Caco-2 (cell line): Measurements from ENCODE around the gene DGKG. TPM values are rescaled to one million over a fixed set of nuclear protein-coding genes. Genes with fewer than 3 reads are reported as not detected.

Source experiments
- BruUV-seq: library from RNA; stranded (reverse); fragments of 400-500 nt; replicated peaks from 2 replicates; lab custom pipeline; 2021; lab: Mats Ljungman, UMichigan
- CTCF ChIA-PET: fragments of 300-600 bp; sonication (Branson Sonifier 250); formaldehyde crosslinking; loops from one replicate; lab custom pipeline; 2022; ENCODE audit warnings: antibody characterized with exemption; lab: Charles Lee
- POLR2A ChIA-PET: fragments of 300-600 bp; sonication (Branson Sonifier 250); formaldehyde crosslinking; loops from one replicate; lab custom pipeline; 2022; ENCODE audit warnings: antibody characterized with exemption; lab: Charles Lee
- DNase-seq, 2 experiments: peaks; one replicate each; pipeline versions ENCODE4 v3.0.0 to v3.0.0-alpha.2; 2020 to 2022
- H3K27me3 ChIP-seq: replicated peaks from 2 replicates; pipeline ENCODE4 v1.6.0; 2011; ENCODE audit warnings: low read length; ENCODE audit not compliant: control insufficient read depth, insufficient read depth
- H3K36me3 ChIP-seq: 2 replicates; pipeline ENCODE4 v1.5.1; 2011; ENCODE audit warnings: low read length; ENCODE audit not compliant: control insufficient read depth, insufficient read depth
- H3K4me1 ChIP-seq: fragments of 250-450 bp; sonication (Bioruptor Pico); 2 replicates; pipeline ENCODE4 v1.5.1; 2020; ENCODE audit warnings: mild to moderate bottlenecking
- H3K4me3 ChIP-seq: 2 replicates; pipeline ENCODE4 v1.5.1; 2011; ENCODE audit warnings: low read depth, mild to moderate bottlenecking, control low read depth, low read length
- H3K9me3 ChIP-seq: fragments of 250-450 bp; sonication (Bioruptor Pico); 2 replicates; pipeline ENCODE4 v1.5.1; 2020; ENCODE audit warnings: mild to moderate bottlenecking, moderate library complexity
- H3K27ac Mint-ChIP-seq: one replicate; pipeline ENCODE4 v1.8.0; 2022; ENCODE audit warnings: mixed read lengths; ENCODE audit not compliant: unreplicated experiment
- H3K27me3 Mint-ChIP-seq: one replicate; pipeline ENCODE4 v1.8.0; 2022; ENCODE audit warnings: mixed read lengths; ENCODE audit not compliant: insufficient read depth, unreplicated experiment
- H3K36me3 Mint-ChIP-seq: one replicate; pipeline ENCODE4 v1.8.0; 2022; ENCODE audit warnings: mild to moderate bottlenecking, mixed read lengths; ENCODE audit not compliant: insufficient read depth, unreplicated experiment
- H3K4me1 Mint-ChIP-seq: one replicate; pipeline ENCODE4 v1.8.0; 2022; ENCODE audit warnings: low read depth, mixed read lengths; ENCODE audit not compliant: unreplicated experiment
- H3K4me3 Mint-ChIP-seq: one replicate; pipeline ENCODE4 v1.8.0; 2022; ENCODE audit warnings: mild to moderate bottlenecking, moderate library complexity, mixed read lengths; ENCODE audit not compliant: unreplicated experiment
- H3K9me3 Mint-ChIP-seq: one replicate; pipeline ENCODE4 v1.8.0; 2022; ENCODE audit warnings: mixed read lengths; ENCODE audit not compliant: unreplicated experiment
- CTCF ChIP-seq, 2 experiments: fragments of 200-600 bp in 1 of 2; IDR thresholded peaks; 1 replicate in 1 of 2; 2 replicates in 1 of 2; pipeline versions ENCODE4 v1.5.1 to v1.8.0; 2011 to 2022; ENCODE audit warnings: antibody characterized with exemption in 1 of 2, control low read depth in 1 of 2, inconsistent platforms in 1 of 2, low read depth in 1 of 2, low read length in 1 of 2, mild to moderate bottlenecking in 1 of 2, moderate library complexity in 1 of 2; ENCODE audit not compliant: insufficient read depth in 1 of 2, severe bottlenecking in 1 of 2, unreplicated experiment in 1 of 2
- intact Hi-C: fragments of 100-400 bp; cut with micrococcal nuclease; formaldehyde crosslinking; loops from one replicate; pipeline ENCODE4 v1.10.0; 2022; ENCODE audit not compliant: unreplicated experiment
- total RNA-seq: library from RNA; stranded (reverse); gene quantifications from 2 replicates; pipeline ENCODE4 v1.2.3, GENCODE V29; 2022

Gene DGKG
- total RNA-seq, 1 experiment from 2014 or later = 0.32 TPM

- peaks cover 9% of the 10 kb centered on the region for H3K27me3 Mint-ChIP-seq
- no peak overlapping the region for H3K27ac Mint-ChIP-seq
- DNase-seq = no peak
- intact Hi-C loops = no loop called here
- no peaks in the 10 kb centered on the region for H3K4me1 ChIP-seq
- POLR2A ChIA-PET = no interaction called here
- BruUV-seq = no TSS peak
- no peaks in the 10 kb centered on the region for H3K4me1 Mint-ChIP-seq
- TF ChIP-seq CTCF (IDR thresholded peaks at IDR 0.05; ENCODE audit: insufficient read depth in 1 of 2, low read depth in 1 of 2, low read length in 1 of 2, severe bottlenecking in 1 of 2, unreplicated experiment in 1 of 2) = no peak
- no peaks in the 10 kb centered on the region for H3K9me3 Mint-ChIP-seq
- H3K4me3 Mint-ChIP-seq = no peak overlapping the region
- no peak overlapping the region for H3K4me3 ChIP-seq
- H3K27me3 ChIP-seq = no peaks in the 10 kb centered on the region; the same call in 1 of the 2 replicates
- H3K36me3 Mint-ChIP-seq = no peaks in the 10 kb centered on the region
- CTCF ChIA-PET = no interaction called here
- H3K36me3 ChIP-seq = no peaks in the 10 kb centered on the region
- H3K9me3 ChIP-seq = no peaks in the 10 kb centered on the region
These were observed 63.2 kb downstream of the DGKG start for GRCh38 chr3:186298876-186299275.

GRCh38 chr3:186290796-186291195, 71.2 kb downstream of the DGKG start:
- CTCF ChIA-PET = no interaction called here
- POLR2A ChIA-PET = no interaction called here
- no peaks in the 10 kb centered on the region for H3K4me1 Mint-ChIP-seq
- no peaks in the 10 kb centered on the region for H3K36me3 Mint-ChIP-seq
- H3K4me3 Mint-ChIP-seq = no peak overlapping the region
- TF ChIP-seq CTCF (IDR thresholded peaks at IDR 0.05; ENCODE audit: insufficient read depth in 1 of 2, low read depth in 1 of 2, low read length in 1 of 2, severe bottlenecking in 1 of 2, unreplicated experiment in 1 of 2) = no peak
- no peak overlapping the region for H3K4me3 ChIP-seq
- H3K4me1 ChIP-seq = no peaks in the 10 kb centered on the region
- no peaks in the 10 kb centered on the region for H3K27me3 ChIP-seq
- intact Hi-C loops = no loop called here
- DNase-seq = no peak
- H3K36me3 ChIP-seq = no peaks in the 10 kb centered on the region
- no peaks in the 10 kb centered on the region for H3K27me3 Mint-ChIP-seq
- H3K9me3 ChIP-seq = no peaks in the 10 kb centered on the region
- H3K27ac Mint-ChIP-seq = no peak overlapping the region
- no TSS peak for BruUV-seq
- no peaks in the 10 kb centered on the region for H3K9me3 Mint-ChIP-seq

GRCh38 chr3:186287711-186288110, 74.3 kb downstream of the DGKG start:
- CTCF ChIA-PET = no interaction called here
- no peaks in the 10 kb centered on the region for H3K27me3 ChIP-seq
- intact Hi-C loops = no loop called here

More at GRCh38 chr3:186287711-186288110, 74.3 kb downstream of the DGKG start:
- Histone ChIP-seq H3K9me3 (no peaks in the 10 kb centered on the region), H3K4me3 (no peak overlapping the region), H3K36me3 (no peaks in the 10 kb centered on the region), H3K4me1 (no peaks in the 10 kb centered on the region)
- DNase-seq = no peak
- Mint-ChIP-seq H3K27me3 (peaks cover 4% of the 10 kb centered on the region), H3K4me1 (no peaks in the 10 kb centered on the region), H3K27ac (no peak overlapping the region), H3K36me3 (no peaks in the 10 kb centered on the region), H3K9me3 (no peaks in the 10 kb centered on the region), H3K4me3 (no peak overlapping the region)
- TF ChIP-seq CTCF (IDR thresholded peaks at IDR 0.05; ENCODE audit: insufficient read depth in 1 of 2, low read depth in 1 of 2, low read length in 1 of 2, severe bottlenecking in 1 of 2, unreplicated experiment in 1 of 2) = no peak
- no TSS peak for BruUV-seq
- POLR2A ChIA-PET = no interaction called here
